T-helper 9 cell (primary cell): ENCODE data around the gene KCTD19.

Experiments
- DNase-seq: peaks from one replicate; pipeline ENCODE4 v3.0.0-alpha.2; 2020

The KCTD19 gene

GRCh38 chr16:67257486-67258160, 68.9 kb downstream of the KCTD19 start:
- DNase-seq: no peak

- no peak for DNase-seq
Observed at GRCh38 chr16:67256701-67257230, 69.8 kb downstream of the KCTD19 start.

GRCh38 chr16:67255553-67256221, 70.9 kb downstream of the KCTD19 start:
- no peak for DNase-seq

GRCh38 chr16:67254801-67255552, 71.6 kb downstream of the KCTD19 start:
- no peak for DNase-seq

- no peak for DNase-seq
Observed at GRCh38 chr16:67252609-67253497, 73.7 kb downstream of the KCTD19 start.

- DNase-seq: no peak
Observed at GRCh38 chr16:67250045-67250327, 76.6 kb downstream of the KCTD19 start.

GRCh38 chr16:67249178-67250044, 77.1 kb downstream of the KCTD19 start:
- no peak for DNase-seq

- peak; percentile 20 for DNase-seq
Observed at GRCh38 chr16:67248401-67249177, 78.0 kb downstream of the KCTD19 start, which contains the start of gene SLC9A5. Gene SLC9A5 (plus strand): TSS chr16:67248979. CDS start chr16:67249015, 36 bp downstream.

- DNase-seq: no peak
Observed at GRCh38 chr16:67248073-67248400, 78.5 kb downstream of the KCTD19 start.

GRCh38 chr16:67247192-67248072, 79.1 kb downstream of the KCTD19 start, which contains the start of gene FHOD1:
Gene FHOD1 (minus strand): TSS chr16:67247481. CDS start chr16:67247410, 71 bp downstream.
- DNase-seq: peak; percentile 95

- DNase-seq: no peak
Observed at GRCh38 chr16:67246756-67247191, 79.8 kb downstream of the KCTD19 start.

GRCh38 chr16:67246081-67246755, 80.3 kb downstream of the KCTD19 start:
- DNase-seq: peak; percentile 44

GRCh38 chr16:67245674-67246080, 80.9 kb downstream of the KCTD19 start:
- DNase-seq: no peak

- no peak for DNase-seq
Observed at GRCh38 chr16:67245186-67245585, 81.4 kb downstream of the KCTD19 start.

GRCh38 chr16:67244387-67245185, 82.0 kb downstream of the KCTD19 start:
- peak; percentile 71 for DNase-seq

- no peak for DNase-seq
Observed at GRCh38 chr16:67243481-67243880, 83.1 kb downstream of the KCTD19 start.

- DNase-seq: no peak
Observed at GRCh38 chr16:67242138-67242730, 84.3 kb downstream of the KCTD19 start.
